ENCODE data around the gene C12orf75.
"Not testable (repeated sequence)": the region's sequence is repeated elsewhere in the genome, so short reads cannot be mapped to it uniquely, and the experiment has no call there.

C12orf75 gene
- 14.0 to 26.2 reads per million in 2 donors for total RNA-seq

- DNase-seq = peak; percentile 68
Measured at GRCh38 chr12:105330283-105330930, at the start of gene C12orf75. Gene C12orf75 (plus strand): TSS chr12:105330691. CDS start chr12:105330892, 201 bp downstream.

- DNase-seq = no peak
Measured at GRCh38 chr12:105280966-105281693, 49.4 kb upstream of the C12orf75 start.

DNA sequence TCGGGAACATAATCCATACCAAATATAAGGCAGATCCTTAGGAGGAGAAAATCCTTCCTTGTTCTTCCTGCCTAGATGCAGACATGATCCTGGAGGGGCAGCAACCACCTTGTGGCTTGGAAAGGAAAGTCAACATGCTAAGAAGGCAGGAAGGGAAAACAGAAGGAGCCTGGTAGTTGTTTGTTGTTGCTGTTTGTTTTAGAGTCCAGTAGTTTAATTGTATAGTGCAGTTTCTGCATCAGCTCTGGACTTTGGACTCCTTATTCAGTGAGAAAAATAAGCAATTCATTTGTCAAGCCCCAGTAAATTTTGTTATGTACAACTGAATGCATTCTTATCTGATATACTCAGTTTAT lies 48.8 kb upstream of the C12orf75 start:
- DNase-seq = no peak

GRCh38 chr12:105285378-105285777 lies 45.1 kb upstream of the C12orf75 start:
- no peak for DNase-seq

DNA sequence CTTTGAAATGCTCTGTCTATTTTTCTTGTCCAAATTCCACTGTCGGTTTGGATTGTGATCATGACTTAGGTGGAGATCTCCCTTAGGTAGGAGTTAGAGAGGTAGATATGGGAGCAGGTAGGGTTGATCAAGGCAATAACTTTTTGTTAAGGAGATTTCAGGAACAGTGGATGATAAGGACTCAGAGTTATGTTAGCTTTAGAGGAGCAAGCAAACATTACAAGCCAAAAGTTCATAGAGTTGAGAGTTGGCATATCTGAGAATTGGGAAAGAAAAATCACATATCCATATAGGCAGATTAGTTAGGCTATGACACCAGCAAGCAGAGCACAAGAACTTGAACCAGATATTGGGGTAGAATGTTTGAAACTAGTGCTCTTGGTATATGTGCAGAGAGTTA lies 43.1 kb upstream of the C12orf75 start:
- no peak for DNase-seq

- DNase-seq = no peak
Measured at GRCh38 chr12:105288311-105288996, 42.0 kb upstream of the C12orf75 start.

GRCh38 chr12:105289114-105289904 lies 41.2 kb upstream of the C12orf75 start:
- DNase-seq = no peak

- DNase-seq = no peak
Measured at GRCh38 chr12:105291531-105291930, 39.0 kb upstream of the C12orf75 start.

GRCh38 chr12:105292705-105293104 lies 37.8 kb upstream of the C12orf75 start:
- DNase-seq = no peak

GRCh38 chr12:105293187-105293586 lies 37.3 kb upstream of the C12orf75 start:
- no peak for DNase-seq

DNA sequence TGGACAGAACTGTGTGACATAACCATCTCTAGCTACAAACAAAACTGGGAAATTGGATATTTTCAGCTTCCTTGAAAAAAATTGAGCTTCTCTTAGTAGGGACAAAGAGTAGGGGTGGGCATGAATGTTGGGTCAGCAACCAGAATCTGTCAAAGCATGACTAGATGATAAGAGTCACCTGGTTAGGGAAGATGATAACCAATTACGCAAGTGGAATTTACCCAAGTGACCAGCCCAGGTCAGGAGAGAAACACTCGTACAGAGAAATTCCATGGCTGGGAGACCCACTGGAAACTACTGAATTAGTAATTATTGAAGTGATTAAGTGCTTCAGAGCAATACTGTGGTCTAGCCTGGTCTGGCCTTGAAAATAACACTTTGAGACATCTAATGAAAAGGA lies 36.3 kb upstream of the C12orf75 start:
- no peak for DNase-seq

DNA sequence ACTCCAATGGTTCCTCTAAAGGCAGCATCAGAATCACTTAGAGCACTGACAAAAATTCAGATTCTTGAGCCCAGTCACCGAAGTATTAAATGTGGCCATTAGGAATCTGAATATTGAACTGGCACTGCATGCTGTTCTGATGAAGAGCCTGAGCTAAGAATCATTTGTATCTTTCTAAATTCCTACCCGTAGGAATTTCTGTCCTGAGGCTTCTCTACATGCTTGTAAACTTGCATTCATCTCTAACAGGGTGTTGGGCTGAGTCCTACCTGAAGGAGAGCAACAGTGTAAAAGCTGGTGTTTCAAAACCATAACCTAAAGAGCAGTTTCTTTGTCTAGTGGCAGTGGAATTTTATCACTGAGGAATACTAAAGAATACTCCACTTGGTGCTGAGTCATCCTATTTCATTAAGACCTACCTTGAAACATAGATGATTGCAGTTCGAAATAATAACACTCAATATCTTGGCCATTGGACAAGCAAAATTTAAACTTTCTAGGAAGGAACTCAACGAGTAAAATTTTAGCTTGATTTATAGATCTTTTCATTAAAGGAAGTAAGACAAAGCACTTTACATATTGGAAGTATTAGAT lies 35.5 kb upstream of the C12orf75 start:
- DNase-seq = no peak

DNA sequence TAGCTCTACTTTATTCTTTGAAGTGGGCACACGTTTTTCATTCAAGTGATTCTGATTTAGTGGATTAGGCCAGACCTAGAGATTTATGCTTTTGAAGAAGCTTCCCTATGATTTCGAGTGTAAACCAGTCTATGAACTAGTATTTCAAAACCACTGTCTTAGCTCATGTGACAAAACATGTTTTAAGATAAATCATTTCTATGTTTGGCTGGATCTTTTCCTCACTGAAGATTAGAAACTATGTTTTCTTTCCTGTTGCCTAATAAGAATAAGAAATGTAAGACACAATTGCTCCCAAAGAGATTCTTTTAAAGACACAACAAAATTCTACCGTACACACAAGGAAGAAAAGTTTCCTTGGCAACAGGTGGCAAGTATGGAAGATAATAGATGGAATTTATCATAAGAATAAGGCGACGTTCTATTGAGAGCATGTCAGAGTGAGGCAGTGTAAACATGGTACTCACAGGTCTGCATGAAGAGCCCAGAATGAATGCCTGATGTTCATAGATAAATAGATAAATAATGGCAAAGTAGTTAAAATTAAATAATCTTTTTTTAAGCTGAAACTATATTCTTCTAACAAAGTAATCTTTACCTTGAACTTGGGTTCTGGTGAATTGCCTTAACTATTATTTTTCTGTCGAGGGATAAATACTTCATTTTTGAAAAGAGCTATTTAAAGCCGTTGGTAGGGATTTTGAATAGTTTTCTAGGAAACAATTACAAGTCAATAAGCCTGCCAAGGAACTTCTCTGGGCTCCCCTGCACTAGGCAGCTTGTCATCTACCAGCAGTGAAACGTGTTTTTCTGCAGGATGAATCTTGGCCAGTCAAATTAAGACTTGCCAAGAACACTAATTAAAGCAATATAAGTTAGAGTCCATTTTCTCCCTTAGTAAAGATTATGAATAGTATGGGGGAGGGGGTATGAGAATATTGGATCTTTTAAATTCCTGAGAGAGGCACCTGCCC lies 34.1 kb upstream of the C12orf75 start:
- no peak for DNase-seq

DNA sequence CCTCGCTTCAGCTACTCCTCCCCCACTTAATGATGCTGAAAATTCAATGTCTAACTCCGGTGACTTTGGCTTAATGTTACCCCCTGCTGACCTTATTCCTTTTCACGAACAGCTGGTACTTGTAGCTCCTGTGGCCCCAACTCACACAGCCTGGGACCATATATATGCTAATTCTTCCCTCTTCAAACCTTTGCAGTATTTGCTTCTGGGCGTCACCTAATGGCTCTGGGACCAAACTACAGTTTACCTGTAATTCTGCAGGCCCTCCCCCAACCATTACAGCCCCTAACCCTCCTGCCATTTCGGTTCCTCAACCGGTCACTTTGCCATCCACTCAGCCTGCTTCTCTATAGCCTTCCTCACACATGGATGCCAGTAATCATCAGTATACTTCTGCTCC lies 29.6 kb upstream of the C12orf75 start:
- DNase-seq = no peak

- DNase-seq = no peak
Measured at GRCh38 chr12:105301696-105302095, 28.8 kb upstream of the C12orf75 start.

DNA sequence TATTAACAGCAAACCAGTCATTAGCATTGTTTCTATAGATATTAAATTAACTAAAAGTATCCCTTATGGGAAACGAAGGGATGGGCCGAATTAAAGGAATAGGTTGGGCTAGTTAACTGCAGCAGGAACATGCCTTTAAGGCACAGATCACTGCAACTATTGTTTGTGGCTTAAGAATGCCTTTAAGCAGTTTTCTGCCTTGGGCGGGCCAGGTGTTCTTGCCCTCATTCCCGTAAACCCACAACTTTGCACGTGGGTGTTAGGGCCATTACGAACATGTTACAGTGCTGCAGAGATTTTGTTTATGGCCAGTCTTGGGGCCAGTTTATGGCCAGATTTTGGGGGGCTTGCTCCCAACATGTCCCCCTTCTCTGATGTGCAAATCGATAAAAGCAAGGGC lies 27.5 kb upstream of the C12orf75 start:
- DNase-seq = not testable (repeated sequence)

GRCh38 chr12:105304626-105305025 lies 25.9 kb upstream of the C12orf75 start:
- DNase-seq = not testable (repeated sequence)

DNA sequence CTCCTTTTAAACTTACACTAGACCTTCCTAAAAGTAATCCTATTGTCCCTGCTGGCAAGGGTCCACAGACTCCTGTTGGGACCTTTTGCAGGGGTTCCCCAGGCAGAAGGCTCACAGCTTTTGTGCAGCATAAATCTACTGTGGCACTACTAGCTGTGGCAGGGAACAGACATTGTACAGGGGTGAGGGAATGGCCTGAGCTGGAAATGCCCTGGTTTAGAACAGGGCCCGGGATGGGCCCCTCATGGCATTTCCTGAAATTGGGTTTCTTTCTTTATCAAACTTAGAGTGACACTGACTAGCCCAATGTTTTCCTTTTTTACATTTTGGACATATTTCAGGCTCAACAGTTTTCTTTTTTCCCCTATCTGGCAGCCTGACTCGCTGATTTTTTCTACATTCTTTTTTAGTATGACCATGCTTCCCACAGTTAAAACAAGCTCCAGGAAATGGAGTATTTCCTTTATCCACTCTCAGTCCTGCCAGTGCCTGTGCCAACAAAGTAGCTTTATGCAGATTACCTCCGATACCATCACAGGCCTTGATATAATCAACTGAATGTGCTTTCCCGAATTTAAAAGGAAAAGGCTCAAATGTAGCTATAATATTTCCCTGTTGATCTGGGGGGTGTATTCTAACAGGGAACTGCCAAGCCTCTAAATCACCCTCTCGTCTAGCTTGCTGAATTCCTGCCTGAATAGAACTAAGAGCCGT lies 22.7 kb upstream of the C12orf75 start:
- DNase-seq = not testable (repeated sequence)

GRCh38 chr12:105308839-105309238 lies 21.7 kb upstream of the C12orf75 start:
- not testable (repeated sequence) for DNase-seq

DNA sequence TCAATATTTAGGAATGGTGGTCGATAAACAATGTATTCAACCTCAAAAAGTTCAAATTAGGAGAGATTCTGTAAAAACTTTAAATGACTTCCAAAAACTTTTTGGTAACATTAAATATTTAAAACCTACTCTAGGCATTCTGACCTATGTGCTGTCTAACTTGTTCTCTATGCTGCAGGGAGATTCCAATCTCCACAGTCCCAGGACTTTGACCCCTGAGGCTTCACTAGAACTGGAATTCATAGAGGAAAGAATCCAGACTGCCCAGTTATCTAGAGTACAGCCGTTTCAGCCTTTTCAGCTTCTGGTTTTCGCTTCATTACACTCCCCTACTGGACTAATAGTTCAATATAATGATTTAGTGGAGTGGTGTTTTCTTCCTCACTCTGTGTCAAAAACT lies 21.1 kb upstream of the C12orf75 start:
- not testable (repeated sequence) for DNase-seq

Measured in T-helper 9 cell (primary cell).